Measurements from ENCODE around the gene FAM50B. TPM values are rescaled to one million over a fixed set of nuclear protein-coding genes. Genes with fewer than 3 reads are reported as not detected.

FAM50B gene
- total and polyA plus RNA-seq, 2 of the 13 experiments (the other 11 are each of a cell fraction or from before 2014, with no cell fraction given) = 0.05 TPM; not detected in 1

- TF ChIP-seq PRPF4 (IDR thresholded peaks at IDR 0.05; ENCODE audit: low read depth, low read length, poor library complexity, severe bottlenecking) (no peak), ZNF614 (CRISPR knock-in tag; IDR thresholded peaks at IDR 0.05; ENCODE audit: borderline replicate concordance) (no peak), ZMAT5 (CRISPR knock-in tag; IDR thresholded peaks at IDR 0.05; ENCODE audit: borderline replicate concordance, low read depth) (peak; percentile 81; the same call in 1 of the 2 replicates), SPEN (CRISPR knock-in tag; IDR thresholded peaks at IDR 0.05; ENCODE audit: low read depth) (no peak; the same call in 1 of the 2 replicates), FLYWCH1 (CRISPR knock-in tag; IDR thresholded peaks at IDR 0.05) (no peak), SIX4 (CRISPR knock-in tag; IDR thresholded peaks at IDR 0.05) (no peak), ZBTB39 (CRISPR knock-in tag; IDR thresholded peaks at IDR 0.05) (no peak), ZBTB7A (CRISPR knock-in tag; IDR thresholded peaks at IDR 0.05) (no peak), NAIF1 (CRISPR knock-in tag; IDR thresholded peaks at IDR 0.05; ENCODE audit: borderline replicate concordance) (no peak), PAWR (CRISPR knock-in tag; IDR thresholded peaks at IDR 0.05; ENCODE audit: borderline replicate concordance) (no peak), MXD4 (CRISPR knock-in tag; IDR thresholded peaks at IDR 0.05) (no peak), GPN1 (CRISPR knock-in tag; IDR thresholded peaks at IDR 0.05; ENCODE audit: borderline replicate concordance) (no peak), MED13 (CRISPR knock-in tag; IDR thresholded peaks at IDR 0.05) (no peak), ZNF232 (CRISPR knock-in tag; IDR thresholded peaks at IDR 0.05; ENCODE audit: borderline replicate concordance) (0 out of 2 replicates have a peak, but pooled peaks have one; percentile 51), ZNF510 (CRISPR knock-in tag; IDR thresholded peaks at IDR 0.05; ENCODE audit: low read depth) (no peak)
- TF ChIP-seq, protein P1, sequence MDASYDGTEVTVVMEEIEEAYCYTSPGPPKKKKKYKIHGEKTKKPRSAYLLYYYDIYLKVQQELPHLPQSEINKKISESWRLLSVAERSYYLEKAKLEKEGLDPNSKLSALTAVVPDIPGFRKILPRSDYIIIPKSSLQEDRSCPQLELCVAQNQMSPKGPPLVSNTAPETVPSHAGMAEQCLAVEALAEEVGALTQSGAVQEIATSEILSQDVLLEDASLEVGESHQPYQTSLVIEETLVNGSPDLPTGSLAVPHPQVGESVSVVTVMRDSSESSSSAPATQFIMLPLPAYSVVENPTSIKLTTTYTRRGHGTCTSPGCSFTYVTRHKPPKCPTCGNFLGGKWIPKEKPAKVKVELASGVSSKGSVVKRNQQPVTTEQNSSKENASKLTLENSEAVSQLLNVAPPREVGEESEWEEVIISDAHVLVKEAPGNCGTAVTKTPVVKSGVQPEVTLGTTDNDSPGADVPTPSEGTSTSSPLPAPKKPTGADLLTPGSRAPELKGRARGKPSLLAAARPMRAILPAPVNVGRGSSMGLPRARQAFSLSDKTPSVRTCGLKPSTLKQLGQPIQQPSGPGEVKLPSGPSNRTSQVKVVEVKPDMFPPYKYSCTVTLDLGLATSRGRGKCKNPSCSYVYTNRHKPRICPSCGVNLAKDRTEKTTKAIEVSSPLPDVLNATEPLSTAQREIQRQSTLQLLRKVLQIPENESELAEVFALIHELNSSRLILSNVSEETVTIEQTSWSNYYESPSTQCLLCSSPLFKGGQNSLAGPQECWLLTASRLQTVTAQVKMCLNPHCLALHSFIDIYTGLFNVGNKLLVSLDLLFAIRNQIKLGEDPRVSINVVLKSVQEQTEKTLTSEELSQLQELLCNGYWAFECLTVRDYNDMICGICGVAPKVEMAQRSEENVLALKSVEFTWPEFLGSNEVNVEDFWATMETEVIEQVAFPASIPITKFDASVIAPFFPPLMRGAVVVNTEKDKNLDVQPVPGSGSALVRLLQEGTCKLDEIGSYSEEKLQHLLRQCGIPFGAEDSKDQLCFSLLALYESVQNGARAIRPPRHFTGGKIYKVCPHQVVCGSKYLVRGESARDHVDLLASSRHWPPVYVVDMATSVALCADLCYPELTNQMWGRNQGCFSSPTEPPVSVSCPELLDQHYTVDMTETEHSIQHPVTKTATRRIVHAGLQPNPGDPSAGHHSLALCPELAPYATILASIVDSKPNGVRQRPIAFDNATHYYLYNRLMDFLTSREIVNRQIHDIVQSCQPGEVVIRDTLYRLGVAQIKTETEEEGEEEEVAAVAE (CRISPR knock-in tag; IDR thresholded peaks at IDR 0.05; ENCODE audit: borderline replicate concordance) = no peak
- TF ChIP-seq, protein P2, sequence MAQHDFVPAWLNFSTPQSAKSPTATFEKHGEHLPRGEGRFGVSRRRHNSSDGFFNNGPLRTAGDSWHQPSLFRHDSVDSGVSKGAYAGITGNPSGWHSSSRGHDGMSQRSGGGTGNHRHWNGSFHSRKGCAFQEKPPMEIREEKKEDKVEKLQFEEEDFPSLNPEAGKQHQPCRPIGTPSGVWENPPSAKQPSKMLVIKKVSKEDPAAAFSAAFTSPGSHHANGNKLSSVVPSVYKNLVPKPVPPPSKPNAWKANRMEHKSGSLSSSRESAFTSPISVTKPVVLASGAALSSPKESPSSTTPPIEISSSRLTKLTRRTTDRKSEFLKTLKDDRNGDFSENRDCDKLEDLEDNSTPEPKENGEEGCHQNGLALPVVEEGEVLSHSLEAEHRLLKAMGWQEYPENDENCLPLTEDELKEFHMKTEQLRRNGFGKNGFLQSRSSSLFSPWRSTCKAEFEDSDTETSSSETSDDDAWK (CRISPR knock-in tag; IDR thresholded peaks at IDR 0.05) = no peak
Measured at GRCh38 chr6:3841711-3842565, 7.2 kb upstream of the FAM50B start (continued).

Measured in HepG2 (cell line).